PC-3 (cell line): Measurements from ENCODE around the gene MLXIPL.

Experiments
- EZH2 ChIP-seq: fragments of 300-600 bp; sonication (generic); IDR thresholded peaks from one replicate; pipeline ENCODE4 v1.6.1; 2017; ENCODE audit warnings: antibody characterized with exemption, mild to moderate bottlenecking, low read length; ENCODE audit not compliant: unreplicated experiment
- EZH2phosphoT487 ChIP-seq: fragments of 300-600 bp; sonication (generic); IDR thresholded peaks from 2 replicates; pipeline ENCODE4 v1.6.1; 2018; ENCODE audit warnings: mild to moderate bottlenecking, antibody characterized with exemption, low read length, borderline replicate concordance
- TF ChIP-seq, protein P1 (sequence below): fragments of 300-600 bp; sonication (generic); conservative IDR thresholded peaks from 2 replicates; pipeline ENCODE4 v1.5.1; 2017; ENCODE audit warnings: antibody characterized with exemption, low read depth, mild to moderate bottlenecking, low read length

DNA sequence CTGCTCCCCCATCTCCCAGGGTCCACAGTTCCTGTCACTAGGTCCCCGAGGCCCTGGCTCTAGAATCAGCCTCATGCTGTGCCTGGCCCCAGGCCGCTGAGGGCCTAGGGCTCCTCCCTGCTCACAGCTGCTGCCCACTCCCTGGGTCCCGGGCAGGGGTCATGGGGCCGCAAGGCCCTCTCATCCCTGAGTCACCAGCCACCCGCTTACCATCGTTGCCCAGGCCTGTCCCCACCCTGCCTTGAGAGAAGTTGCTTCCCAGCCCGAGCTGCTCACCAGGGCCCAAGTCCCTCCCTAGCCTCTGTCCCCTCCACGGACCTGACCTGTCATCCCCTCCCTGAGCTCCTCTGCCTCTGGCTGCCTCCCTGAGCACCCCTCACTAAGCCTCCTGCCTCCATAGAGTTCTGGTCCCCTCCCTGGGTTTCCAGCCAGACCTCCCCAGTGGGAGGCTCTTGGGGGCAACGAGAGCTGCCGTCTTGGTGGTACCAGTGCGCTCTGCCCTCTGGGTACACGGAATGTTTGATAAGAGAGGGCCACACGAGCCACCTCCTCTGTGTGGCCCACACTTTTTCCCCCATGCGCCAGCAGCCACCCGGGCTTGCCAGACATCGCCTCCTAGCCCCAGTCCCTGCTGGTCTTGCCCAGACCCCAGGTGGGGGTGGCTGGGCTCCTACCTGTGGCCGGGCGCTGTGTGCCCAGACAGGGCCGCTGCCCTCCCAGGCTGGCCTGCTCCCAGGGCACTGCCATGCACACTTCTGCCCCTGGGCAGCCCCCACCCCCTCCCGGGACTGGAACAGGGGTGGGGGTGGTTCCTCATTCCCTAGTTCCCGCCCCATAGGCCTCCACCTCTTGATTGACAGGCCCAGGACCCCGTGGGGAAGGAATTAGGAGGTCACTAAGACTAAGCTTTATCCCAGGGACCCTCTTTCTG is 21.3 kb downstream of the MLXIPL start:
- TF ChIP-seq EZH2: no peak
- no peak for TF ChIP-seq EZH2phosphoT487
- TF ChIP-seq, protein P1, sequence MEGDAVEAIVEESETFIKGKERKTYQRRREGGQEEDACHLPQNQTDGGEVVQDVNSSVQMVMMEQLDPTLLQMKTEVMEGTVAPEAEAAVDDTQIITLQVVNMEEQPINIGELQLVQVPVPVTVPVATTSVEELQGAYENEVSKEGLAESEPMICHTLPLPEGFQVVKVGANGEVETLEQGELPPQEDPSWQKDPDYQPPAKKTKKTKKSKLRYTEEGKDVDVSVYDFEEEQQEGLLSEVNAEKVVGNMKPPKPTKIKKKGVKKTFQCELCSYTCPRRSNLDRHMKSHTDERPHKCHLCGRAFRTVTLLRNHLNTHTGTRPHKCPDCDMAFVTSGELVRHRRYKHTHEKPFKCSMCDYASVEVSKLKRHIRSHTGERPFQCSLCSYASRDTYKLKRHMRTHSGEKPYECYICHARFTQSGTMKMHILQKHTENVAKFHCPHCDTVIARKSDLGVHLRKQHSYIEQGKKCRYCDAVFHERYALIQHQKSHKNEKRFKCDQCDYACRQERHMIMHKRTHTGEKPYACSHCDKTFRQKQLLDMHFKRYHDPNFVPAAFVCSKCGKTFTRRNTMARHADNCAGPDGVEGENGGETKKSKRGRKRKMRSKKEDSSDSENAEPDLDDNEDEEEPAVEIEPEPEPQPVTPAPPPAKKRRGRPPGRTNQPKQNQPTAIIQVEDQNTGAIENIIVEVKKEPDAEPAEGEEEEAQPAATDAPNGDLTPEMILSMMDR: no peak
